Mononuclear cell (primary cell): ENCODE results near the gene JAML. TPM values are rescaled to one million over a fixed set of nuclear protein-coding genes. Genes with fewer than 3 reads are reported as not detected.

Source experiments
- H3K27me3 ChIP-seq: 2 replicates; pipeline ENCODE4 v1.6.0; 2011; ENCODE audit warnings: low read length, control low read depth; ENCODE audit not compliant: insufficient read depth
- H3K4me1 ChIP-seq: 2 replicates; pipeline ENCODE4 v1.5.1; 2011; ENCODE audit warnings: mild to moderate bottlenecking, low read length, control low read depth; ENCODE audit not compliant: insufficient read depth
- H3K4me3 ChIP-seq: 2 replicates; pipeline ENCODE4 v1.5.1; 2011; ENCODE audit warnings: mild to moderate bottlenecking, low read length, moderate library complexity
- H3K9me3 ChIP-seq: 2 replicates; pipeline ENCODE4 v1.5.1; 2011; ENCODE audit warnings: low read depth, mild to moderate bottlenecking, control low read depth, low read length
- total RNA-seq: library from RNA; depleted of rRNA; stranded (reverse); fragments of >200 nt; gene quantifications from one replicate; pipeline ENCODE4 v1.2.3, GENCODE V29; 2012

JAML gene
- total RNA-seq, 1 donor, result 90.4 TPM

- peaks cover 25% of the 10 kb centered on the region for H3K4me1 ChIP-seq
- no peak overlapping the region for H3K4me3 ChIP-seq
- no peaks in the 10 kb centered on the region for H3K9me3 ChIP-seq
- peaks cover 29% of the 10 kb centered on the region for H3K27me3 ChIP-seq
Measured at GRCh38 chr11:118147502-118147901, 77.3 kb downstream of the JAML start.

- peaks cover 31% of the 10 kb centered on the region for H3K4me1 ChIP-seq
- H3K9me3 ChIP-seq, result no peaks in the 10 kb centered on the region
- peaks cover 20% of the 10 kb centered on the region for H3K27me3 ChIP-seq
Measured at GRCh38 chr11:118146554-118146953, 78.3 kb downstream of the JAML start.

GRCh38 chr11:118145285-118146227 is 79.3 kb downstream of the JAML start:
- Histone ChIP-seq H3K4me3 (peak overlapping the region; percentile 51), H3K9me3 (no peaks in the 10 kb centered on the region), H3K4me1 (peaks cover 31% of the 10 kb centered on the region), H3K27me3 (peaks cover 11% of the 10 kb centered on the region)

More at GRCh38 chr11:118146554-118146953, 78.3 kb downstream of the JAML start:
- no peak overlapping the region for H3K4me3 ChIP-seq

- H3K9me3 ChIP-seq, result no peaks in the 10 kb centered on the region
- H3K27me3 ChIP-seq, result peaks cover 9% of the 10 kb centered on the region
- H3K4me3 ChIP-seq, result no peak overlapping the region
- peaks cover 31% of the 10 kb centered on the region for H3K4me1 ChIP-seq
Measured at GRCh38 chr11:118144301-118145268, 80.2 kb downstream of the JAML start.

Other genes with a start within 250 kb of the JAML start
- 314 TPM for gene IL10RA, start 238.6 kb downstream of the JAML start, total RNA-seq
- not detected for gene TMPRSS4, start 147.9 kb downstream of the JAML start, total RNA-seq
- 0.21 TPM for gene SMIM35, start 138.0 kb downstream of the JAML start, total RNA-seq
- 0.10 TPM for gene SCN4B, start 72.2 kb downstream of the JAML start, total RNA-seq
- gene SCN2B, start 48.4 kb downstream of the JAML start, total RNA-seq, result not detected
- gene MPZL3, start 27.4 kb upstream of the JAML start, total RNA-seq, result 16.7 TPM
- 1.5 TPM for gene MPZL2, start 39.3 kb upstream of the JAML start, total RNA-seq
- gene CD3E, start 79.7 kb upstream of the JAML start, total RNA-seq, result 136 TPM
- 122 TPM for gene CD3D, start 117.7 kb upstream of the JAML start, total RNA-seq
- gene CD3G, start 119.3 kb upstream of the JAML start, total RNA-seq, result 49.7 TPM
- gene UBE4A, start 134.6 kb upstream of the JAML start, total RNA-seq, result 50.5 TPM
- 50.8 TPM for gene ATP5MG, start 176.6 kb upstream of the JAML start, total RNA-seq
- 126 TPM for gene KMT2A, start 211.5 kb upstream of the JAML start, total RNA-seq